Fibroblast of skin of left biceps (primary cell): Measurements from ENCODE around the gene ONECUT3.
A peak's percentile ranks its signal among the peaks of the same experiment; 100 is the strongest.
"Not testable (repeated sequence)": the region's sequence is repeated elsewhere in the genome, so short reads cannot be mapped to it uniquely, and the experiment has no call there.

Experiments used
- DNase-seq, 2 experiments: peaks; one replicate each; pipeline ENCODE4 v3.0.0-alpha.2; 2013; ENCODE audit warnings: low read depth in 2 of 2

Gene ONECUT3

GRCh38 chr19:1794424-1795172 lies 41.3 kb downstream of the ONECUT3 start:
- DNase-seq = no peak

GRCh38 chr19:1796395-1797142 lies 43.3 kb downstream of the ONECUT3 start:
- DNase-seq = no peak

DNA sequence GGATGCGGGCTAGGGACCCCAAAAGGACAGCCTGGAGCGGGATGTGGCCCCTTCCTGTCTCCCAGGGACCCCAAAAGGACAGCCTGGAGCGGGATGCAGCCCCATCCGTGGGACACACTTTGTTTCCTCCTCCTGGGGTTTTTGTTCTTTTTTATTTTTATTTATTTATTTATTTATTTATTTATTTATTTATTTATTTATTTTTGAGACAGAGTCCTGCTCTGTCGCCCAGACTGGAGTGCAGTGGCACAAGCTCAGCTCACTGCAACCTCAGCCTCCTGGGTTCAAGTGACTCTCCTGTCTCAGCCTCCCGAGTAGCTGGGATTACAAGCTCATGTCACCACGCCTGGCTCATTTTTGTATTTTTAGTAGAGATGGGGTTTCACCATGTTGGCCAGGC lies 44.0 kb downstream of the ONECUT3 start:
- not testable (repeated sequence) for DNase-seq

- DNase-seq = no peak
Measured at GRCh38 chr19:1799695-1800342, 46.5 kb downstream of the ONECUT3 start.

- no peak for DNase-seq
Measured at GRCh38 chr19:1804858-1805257, 51.6 kb downstream of the ONECUT3 start.

GRCh38 chr19:1805401-1806183 lies 52.3 kb downstream of the ONECUT3 start:
- DNase-seq = no peak

DNA sequence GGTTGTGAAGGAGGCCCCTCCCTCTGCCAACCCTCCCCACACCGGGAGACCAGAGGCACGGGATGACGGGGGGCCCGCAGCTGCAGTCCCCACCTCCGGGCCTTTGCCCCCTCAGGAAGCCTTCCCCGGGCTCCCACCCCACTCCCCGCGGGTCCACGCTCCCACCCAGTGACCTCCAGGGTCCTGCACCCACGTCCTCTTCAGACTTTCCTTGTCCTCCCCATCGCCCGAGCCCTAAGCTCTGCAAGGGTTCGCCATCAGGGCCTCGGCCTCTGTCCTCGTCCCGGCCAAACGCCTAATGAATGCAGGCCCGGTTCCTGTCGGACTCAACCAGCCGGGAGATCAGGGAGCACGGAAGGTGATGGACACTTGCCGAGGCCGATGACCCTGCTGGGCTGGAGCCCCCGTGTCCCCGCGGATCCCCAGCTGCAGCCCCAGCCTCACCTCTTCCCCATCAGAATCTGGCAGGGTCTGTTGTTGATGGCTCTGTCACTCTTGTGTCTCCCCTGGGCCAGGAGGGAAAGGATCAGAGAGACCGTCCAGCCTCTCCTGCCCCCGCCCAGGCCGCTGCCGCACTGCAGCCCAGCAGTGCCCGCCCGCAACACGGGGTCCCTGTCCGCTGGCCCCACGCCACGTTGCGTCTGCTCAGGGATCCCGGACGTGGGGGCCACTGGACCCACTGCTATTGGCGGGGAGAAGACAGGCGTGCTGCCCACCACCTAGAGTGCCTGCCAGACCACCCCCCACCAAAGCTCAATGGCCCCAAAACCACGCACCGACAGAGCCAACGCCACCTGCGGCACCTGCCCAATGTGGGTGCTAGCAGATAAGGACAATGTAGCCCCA lies 53.1 kb downstream of the ONECUT3 start:
- no peak for DNase-seq

DNA sequence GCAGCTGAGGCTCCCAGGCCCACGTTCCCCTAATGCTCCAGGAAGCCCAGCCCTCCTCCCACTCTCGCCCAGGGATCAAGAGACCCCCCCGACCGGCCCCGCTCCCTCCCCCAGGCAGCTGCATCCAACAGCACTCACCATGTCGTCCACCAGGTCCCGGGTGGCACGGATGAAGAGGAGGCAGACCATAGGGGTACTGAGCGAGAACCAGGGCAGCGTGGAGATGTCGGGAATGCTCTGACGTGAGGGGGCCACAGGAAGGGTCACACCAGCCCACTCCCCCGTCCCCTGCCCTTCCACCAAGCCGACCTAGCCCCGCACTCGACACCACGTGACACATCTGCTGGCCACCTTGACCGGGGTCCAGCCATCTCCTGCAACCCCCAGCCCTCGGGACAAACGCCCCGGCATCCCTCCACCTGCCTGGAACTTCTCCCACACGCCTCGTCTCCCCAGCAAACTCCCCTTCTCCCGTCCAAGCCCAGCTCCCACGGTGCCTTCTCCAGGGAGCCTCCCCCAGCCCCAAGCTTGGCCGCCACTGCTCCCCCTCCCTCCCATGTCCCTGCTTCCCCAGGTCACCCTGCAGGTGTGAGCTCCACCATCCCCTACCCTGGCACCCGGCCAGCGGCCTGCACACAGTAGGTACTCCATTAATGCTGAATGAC lies 53.9 kb downstream of the ONECUT3 start:
- DNase-seq = no peak

DNA sequence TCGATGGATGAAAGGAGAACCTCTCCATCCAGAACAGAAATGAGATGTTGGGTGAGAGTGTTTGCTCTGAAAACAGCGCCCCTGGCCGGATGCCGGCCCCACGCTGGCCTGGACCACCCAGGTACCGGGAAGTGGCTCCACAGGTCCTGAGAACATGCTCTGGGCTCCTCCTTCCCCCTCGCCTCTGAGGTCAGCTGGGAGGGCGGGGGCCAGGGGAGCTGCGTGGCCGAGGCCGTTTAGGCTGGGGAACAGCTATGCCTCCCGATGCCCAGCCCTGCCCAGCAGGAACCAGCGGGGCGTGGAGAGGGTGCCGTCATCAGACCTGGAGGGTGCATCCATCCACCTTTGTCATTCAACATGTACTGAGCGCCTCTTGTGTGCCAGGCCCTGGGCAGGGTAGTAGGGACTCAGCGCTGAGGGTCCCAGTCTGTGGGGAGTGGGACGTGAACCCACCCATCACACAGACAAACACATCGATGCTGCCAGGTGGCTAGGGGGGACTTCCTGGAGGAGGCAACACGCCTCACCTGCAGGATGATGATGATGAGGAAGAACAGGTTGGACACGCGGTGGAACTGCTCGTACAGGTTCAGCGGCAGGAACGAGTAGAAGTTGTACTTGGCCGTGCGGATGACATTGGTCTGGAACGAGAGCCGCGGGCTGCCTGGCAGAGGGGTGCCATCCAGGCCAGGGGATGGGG lies 54.5 kb downstream of the ONECUT3 start:
- DNase-seq = no peak

GRCh38 chr19:1808395-1808731 lies 55.1 kb downstream of the ONECUT3 start:
- no peak for DNase-seq

DNA sequence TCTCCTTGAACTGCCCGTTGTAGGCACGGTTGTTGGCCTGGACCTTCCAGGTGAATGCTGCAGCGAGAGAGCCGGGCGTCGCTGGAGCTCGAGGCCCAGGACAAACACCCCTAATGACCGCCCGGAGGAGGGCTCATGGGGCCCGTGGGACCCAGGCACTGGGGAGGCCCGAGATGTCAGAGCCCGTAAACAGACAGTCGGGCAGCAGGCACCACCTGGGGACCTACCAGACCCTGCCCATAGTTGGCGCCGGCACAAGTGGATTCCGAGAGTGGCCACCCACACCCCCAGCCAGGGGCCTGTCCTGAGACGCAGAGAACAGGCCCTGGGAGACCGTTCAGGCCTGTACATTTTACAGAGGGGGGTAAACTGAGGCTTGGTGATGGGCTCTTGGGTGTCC lies 56.4 kb downstream of the ONECUT3 start:
- DNase-seq = no peak

DNA sequence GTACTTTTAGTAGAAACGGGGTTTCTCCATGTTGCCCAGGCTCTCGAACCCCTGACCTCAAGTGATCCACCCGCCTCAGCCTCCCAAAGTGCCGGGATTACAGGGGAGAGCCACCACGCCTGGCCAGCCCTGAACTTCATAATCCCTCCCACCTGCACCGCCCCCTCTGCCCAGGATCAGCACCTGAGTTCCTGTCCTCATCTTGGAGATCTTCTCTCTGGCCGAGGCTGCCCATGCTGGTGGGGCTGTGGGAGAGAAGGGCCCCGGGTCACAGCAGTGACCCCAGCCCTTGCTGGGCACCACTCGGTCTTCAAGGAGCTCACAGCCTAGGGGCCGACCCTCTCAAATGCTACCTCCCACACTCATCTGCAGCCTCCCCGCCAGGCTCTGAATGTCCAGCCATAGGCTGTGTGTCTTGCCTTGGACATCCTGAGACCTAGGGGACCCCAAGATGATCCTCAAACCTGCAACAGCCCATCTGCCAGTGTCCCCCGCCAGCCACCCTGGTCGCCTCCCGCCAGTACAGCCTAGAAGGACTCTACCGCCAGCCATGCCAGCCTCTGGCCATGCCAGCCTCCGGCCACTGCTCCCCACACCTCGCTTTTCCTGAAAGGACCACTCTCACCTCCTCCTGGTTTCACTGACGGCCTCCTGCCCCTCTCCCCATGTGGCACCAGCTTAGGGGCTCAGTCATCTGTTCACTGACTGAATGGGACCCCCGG lies 57.3 kb downstream of the ONECUT3 start:
- no peak for DNase-seq

GRCh38 chr19:1811472-1811894 lies 58.2 kb downstream of the ONECUT3 start:
- DNase-seq = no peak

GRCh38 chr19:1811942-1812425 lies 58.7 kb downstream of the ONECUT3 start, which contains the start of gene ATP8B3:
Gene ATP8B3, minus strand, starts transcription at chr19:1812276. Its CDS starts 540 bp downstream, at chr19:1811736.
- DNase-seq = no peak

DNA sequence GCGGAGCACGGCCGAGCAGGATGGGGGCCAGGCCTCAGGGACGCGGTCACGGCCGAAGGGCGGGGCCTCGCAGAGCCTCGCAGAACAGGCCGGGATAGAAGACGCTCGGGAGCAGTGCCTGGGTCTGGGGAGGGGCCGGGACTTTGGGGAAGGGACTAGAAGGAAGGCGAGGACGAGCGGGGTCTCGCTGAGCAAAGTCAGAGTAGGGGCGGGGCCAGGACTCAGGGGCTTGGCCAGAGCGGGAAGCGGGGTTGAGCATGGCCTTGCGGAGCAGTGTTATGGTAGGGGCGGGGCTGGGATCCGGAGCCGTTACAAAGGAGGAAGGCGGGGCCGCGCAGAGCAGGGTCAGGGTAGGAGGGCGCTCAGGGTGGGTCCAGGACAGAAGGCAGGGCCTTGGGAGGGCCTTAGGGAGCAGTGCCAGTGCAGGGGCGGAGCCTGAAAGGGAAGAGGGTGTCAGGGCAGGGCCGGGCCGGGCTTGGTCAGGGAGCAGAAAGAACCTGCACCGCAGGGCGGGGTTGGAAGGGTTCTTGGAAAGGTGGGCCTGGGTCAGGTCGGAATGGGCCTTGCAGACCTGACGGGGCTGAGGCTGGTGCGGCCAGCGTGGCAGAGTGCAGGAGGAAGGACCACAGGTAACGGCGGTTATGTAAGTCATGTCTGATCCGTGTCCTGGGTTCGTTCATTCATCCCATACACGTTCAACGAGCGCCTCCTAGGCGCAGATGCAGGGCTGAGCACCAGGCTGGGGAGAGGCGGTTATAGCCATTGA lies 59.3 kb downstream of the ONECUT3 start:
- peak; percentile 61 to 73 for DNase-seq

GRCh38 chr19:1813192-1814182 lies 60.2 kb downstream of the ONECUT3 start:
- no peak for DNase-seq

DNA sequence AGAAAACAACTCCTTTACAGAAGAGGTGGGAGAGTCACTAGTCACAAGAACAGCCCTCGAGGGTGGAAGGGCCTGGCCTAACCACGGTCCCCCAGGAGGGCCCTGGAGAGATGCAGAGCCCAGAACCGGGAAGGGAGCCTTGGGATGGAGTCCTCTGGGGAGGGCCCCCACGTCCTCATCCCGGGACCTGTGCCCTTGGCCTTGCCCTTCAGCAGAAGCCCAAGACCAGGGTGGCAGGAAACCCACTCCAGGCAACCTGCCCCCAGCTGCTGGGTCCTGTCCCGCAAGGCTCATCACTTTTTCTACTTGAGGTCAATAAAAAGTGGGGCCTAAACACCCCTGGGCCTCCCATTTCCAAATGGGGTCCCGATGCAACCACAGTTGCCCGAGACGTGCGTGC lies 61.1 kb downstream of the ONECUT3 start:
- no peak for DNase-seq
